Measurements from ENCODE around the gene DFFB. TPM values are rescaled to one million over a fixed set of nuclear protein-coding genes. Genes with fewer than 3 reads are reported as not detected.

Gene DFFB
- total RNA-seq, 1 donor from 2014 or later = 10.6 TPM

DNA sequence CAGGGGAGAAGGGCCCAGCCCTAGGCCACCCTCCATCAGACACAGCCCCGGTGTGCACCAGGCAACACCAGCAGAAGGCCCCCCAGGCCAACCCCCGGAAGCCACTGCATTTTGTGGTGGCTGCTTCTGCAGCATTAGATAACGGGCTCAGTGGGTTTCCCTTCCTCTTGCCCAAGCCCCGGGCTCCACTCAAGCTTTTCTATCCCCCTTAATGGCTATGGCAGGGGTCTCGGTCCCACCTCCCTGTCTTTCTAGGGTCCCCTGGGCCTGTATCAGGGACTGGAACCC, 23.9 kb downstream of the DFFB start:
- H3K4me1 ChIP-seq = no peaks in the 10 kb centered on the region
- H3K4me3 ChIP-seq = no peak overlapping the region
- peaks cover 45% of the 10 kb centered on the region for H3K36me3 ChIP-seq
- no peak for ATAC-seq
- DNase-seq = peak; percentile 35
- H3K27me3 ChIP-seq (ENCODE audit: low read depth) = no peaks in the 10 kb centered on the region
- H3K27ac ChIP-seq = no peak overlapping the region
- peaks cover 9% of the 10 kb centered on the region for H3K9me3 ChIP-seq
- TF ChIP-seq, protein P1, sequence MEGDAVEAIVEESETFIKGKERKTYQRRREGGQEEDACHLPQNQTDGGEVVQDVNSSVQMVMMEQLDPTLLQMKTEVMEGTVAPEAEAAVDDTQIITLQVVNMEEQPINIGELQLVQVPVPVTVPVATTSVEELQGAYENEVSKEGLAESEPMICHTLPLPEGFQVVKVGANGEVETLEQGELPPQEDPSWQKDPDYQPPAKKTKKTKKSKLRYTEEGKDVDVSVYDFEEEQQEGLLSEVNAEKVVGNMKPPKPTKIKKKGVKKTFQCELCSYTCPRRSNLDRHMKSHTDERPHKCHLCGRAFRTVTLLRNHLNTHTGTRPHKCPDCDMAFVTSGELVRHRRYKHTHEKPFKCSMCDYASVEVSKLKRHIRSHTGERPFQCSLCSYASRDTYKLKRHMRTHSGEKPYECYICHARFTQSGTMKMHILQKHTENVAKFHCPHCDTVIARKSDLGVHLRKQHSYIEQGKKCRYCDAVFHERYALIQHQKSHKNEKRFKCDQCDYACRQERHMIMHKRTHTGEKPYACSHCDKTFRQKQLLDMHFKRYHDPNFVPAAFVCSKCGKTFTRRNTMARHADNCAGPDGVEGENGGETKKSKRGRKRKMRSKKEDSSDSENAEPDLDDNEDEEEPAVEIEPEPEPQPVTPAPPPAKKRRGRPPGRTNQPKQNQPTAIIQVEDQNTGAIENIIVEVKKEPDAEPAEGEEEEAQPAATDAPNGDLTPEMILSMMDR (IDR thresholded peaks at IDR 0.05) = no peak
- intact Hi-C loops (cut with DNase I) = no loop called here

DNA sequence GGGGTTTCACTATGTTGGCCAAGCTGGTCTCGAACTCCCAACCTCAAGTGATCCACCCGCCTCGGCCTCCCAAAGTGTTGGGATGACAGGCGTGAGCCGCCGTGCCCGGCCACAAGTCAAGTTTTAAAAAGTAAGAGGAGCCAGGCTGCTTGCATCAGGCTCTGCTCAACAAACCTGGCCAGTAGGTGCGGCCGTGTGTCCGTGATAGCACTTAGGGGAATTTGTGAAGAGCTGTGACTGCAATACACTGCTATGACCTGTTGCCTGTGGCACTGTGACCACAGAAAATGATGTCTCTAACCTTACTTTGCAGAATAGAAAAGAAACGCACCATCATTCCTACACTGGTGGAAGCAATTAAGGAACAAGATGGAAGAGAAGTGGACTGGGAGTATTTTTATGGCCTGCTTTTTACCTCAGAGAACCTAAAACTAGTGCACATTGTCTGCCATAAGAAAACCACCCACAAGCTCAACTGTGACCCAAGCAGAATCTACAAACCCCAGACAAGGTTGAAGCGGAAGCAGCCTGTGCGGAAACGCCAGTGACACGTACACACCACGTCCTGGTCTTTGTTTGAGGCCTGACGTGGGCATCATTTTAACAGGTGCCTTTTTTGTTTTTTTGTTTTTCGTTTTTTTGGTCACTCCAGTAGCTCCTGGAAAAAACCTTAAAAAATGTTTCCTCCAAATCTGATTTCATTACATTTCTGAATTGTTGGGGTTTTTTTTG, 26.1 kb downstream of the DFFB start:
- Histone ChIP-seq H3K27ac (no peak overlapping the region), H3K9me3 (peaks cover 9% of the 10 kb centered on the region), H3K4me3 (no peak overlapping the region), H3K36me3 (peaks cover 60% of the 10 kb centered on the region), H3K4me1 (no peaks in the 10 kb centered on the region), H3K27me3 (ENCODE audit: low read depth) (no peaks in the 10 kb centered on the region)
- TF ChIP-seq, protein P1 (IDR thresholded peaks at IDR 0.05) = no peak
- DNase-seq (peak; percentile 16), ATAC-seq (no peak)
- intact Hi-C loops (cut with DNase I) = no loop called here

DNA sequence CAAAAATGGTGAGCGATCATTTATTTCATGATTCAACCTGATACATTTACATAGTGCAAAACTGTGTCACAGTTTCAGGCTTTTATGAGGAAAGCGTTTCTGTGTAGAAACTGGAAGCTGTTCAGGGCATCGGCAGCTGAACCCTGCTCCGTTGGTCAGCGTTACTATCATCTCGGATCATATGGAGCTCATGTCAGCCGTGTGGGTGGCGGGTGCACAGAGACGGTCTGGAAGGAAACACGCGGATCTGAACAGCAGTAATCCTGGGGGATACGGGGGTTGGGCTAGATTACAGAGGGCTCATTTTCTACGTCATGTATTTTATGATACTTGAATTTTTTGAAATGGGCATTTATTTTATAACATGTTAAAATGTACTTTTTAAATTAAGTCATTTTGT, 27.7 kb downstream of the DFFB start:
- H3K27me3 ChIP-seq (ENCODE audit: low read depth) = no peaks in the 10 kb centered on the region

DNA sequence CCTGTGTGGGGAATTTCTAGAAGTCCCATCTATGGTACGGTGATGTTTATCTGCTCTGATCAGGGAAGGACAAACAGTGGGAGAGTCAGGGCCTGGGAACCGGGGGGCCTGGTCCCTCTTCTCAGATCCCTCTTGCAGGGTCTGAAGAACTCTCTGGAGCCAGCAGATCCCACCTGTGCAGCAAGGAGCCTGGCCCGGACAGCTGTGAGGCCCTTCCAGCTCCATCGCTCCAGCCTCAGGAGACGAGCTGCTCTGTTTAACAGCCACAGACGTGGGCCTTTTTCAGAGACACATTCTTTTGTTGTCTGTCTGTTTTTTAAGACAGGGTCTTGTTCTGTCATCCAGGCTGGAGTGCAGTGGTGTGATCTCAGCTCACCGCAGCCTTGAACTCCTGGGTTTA, 28.3 kb downstream of the DFFB start:
- Histone ChIP-seq H3K4me3 (no peak overlapping the region), H3K27me3 (ENCODE audit: low read depth) (no peaks in the 10 kb centered on the region), H3K4me1 (peaks cover 6% of the 10 kb centered on the region), H3K27ac (no peak overlapping the region), H3K9me3 (no peaks in the 10 kb centered on the region), H3K36me3 (peaks cover 76% of the 10 kb centered on the region)
- DNase-seq (peak; percentile 24), ATAC-seq (no peak)
- intact Hi-C loops (cut with DNase I) = no loop called here
- TF ChIP-seq, protein P1 (IDR thresholded peaks at IDR 0.05) = no peak

More for the DNA sequence above, 27.7 kb downstream of the DFFB start:
- H3K4me3 ChIP-seq = no peak overlapping the region
- peak; percentile 28 for DNase-seq
- peaks cover 76% of the 10 kb centered on the region for H3K36me3 ChIP-seq
- TF ChIP-seq, protein P1 (IDR thresholded peaks at IDR 0.05) = no peak
- H3K27ac ChIP-seq = no peak overlapping the region
- no peak for ATAC-seq
- H3K9me3 ChIP-seq = no peaks in the 10 kb centered on the region
- H3K4me1 ChIP-seq = no peaks in the 10 kb centered on the region
- intact Hi-C loops (cut with DNase I) = no loop called here

DNA sequence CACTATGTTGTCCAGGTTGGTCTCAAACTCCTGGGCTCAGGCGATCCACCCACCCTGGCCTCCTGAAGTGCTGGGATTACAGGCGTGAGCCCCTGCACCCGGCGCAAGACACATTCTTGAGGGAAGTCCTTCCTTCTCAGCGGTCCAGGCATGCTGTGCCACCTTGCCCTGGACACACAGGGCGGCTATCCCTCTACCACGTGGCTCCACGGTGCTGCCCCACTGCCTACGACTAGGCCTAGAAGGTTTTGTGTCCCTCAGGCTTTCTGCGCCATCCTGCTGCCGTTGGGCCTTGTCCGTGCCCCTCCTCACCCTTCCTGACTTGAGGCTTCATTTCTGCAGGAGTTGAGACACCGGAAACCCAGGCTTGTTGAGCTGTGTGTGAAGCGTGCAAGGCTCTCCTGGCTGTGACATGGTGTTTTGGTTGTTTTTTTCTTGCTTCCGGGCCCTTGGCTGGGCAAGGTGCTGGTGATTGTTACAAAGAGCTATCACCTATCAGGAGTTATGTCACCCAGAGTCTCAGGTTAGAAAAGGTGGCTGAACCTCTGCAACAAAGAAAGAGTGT, 28.9 kb downstream of the DFFB start:
- DNase-seq (peak; percentile 26), ATAC-seq (no peak)
- TF ChIP-seq, protein P1 (IDR thresholded peaks at IDR 0.05) = no peak
- Histone ChIP-seq H3K4me1 (peaks cover 6% of the 10 kb centered on the region), H3K27ac (no peak overlapping the region), H3K4me3 (no peak overlapping the region), H3K9me3 (no peaks in the 10 kb centered on the region), H3K27me3 (ENCODE audit: low read depth) (no peaks in the 10 kb centered on the region), H3K36me3 (peaks cover 81% of the 10 kb centered on the region)
- intact Hi-C loops (cut with DNase I) = no loop called here
